Retinal pigment epithelial cell (primary cell): ENCODE data around the gene COG8.

Experiments used
- DNase-seq: peaks from one replicate; pipeline ENCODE4 v3.0.0-alpha.2; 2010; ENCODE audit warnings: low read depth
- H3K4me3 ChIP-seq: 2 replicates; pipeline ENCODE4 v1.5.1; 2011; ENCODE audit warnings: mild to moderate bottlenecking, low read length, control low read depth, moderate library complexity
- TF ChIP-seq, protein P1 (sequence below): conservative IDR thresholded peaks from 2 replicates; pipeline ENCODE4 v1.5.1; 2011; ENCODE audit warnings: low read depth, low read length, control low read depth, inconsistent platforms

The COG8 gene

DNA sequence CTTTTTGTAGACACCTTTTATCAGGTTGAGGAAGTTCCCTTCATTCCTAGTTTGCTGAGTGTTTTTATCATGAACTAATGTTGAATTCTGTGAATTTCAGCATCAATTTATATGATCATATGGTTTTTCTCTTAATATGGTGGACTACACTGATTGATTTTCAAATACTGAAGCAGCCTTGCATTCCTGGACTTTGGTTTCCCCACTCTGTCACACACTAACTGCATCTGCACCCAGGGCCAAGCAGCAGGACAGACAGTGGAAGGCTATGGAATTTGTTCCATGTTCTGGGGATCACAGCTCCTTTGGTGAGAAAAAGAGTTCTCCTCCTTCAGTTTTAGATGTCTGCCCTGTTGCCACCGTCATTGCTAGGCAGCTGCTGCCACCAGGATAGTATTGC, 38.7 kb upstream of the COG8 start:
- DNase-seq: no peak
- TF ChIP-seq, protein P1, sequence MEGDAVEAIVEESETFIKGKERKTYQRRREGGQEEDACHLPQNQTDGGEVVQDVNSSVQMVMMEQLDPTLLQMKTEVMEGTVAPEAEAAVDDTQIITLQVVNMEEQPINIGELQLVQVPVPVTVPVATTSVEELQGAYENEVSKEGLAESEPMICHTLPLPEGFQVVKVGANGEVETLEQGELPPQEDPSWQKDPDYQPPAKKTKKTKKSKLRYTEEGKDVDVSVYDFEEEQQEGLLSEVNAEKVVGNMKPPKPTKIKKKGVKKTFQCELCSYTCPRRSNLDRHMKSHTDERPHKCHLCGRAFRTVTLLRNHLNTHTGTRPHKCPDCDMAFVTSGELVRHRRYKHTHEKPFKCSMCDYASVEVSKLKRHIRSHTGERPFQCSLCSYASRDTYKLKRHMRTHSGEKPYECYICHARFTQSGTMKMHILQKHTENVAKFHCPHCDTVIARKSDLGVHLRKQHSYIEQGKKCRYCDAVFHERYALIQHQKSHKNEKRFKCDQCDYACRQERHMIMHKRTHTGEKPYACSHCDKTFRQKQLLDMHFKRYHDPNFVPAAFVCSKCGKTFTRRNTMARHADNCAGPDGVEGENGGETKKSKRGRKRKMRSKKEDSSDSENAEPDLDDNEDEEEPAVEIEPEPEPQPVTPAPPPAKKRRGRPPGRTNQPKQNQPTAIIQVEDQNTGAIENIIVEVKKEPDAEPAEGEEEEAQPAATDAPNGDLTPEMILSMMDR: no peak
- no peak overlapping the region for H3K4me3 ChIP-seq

DNA sequence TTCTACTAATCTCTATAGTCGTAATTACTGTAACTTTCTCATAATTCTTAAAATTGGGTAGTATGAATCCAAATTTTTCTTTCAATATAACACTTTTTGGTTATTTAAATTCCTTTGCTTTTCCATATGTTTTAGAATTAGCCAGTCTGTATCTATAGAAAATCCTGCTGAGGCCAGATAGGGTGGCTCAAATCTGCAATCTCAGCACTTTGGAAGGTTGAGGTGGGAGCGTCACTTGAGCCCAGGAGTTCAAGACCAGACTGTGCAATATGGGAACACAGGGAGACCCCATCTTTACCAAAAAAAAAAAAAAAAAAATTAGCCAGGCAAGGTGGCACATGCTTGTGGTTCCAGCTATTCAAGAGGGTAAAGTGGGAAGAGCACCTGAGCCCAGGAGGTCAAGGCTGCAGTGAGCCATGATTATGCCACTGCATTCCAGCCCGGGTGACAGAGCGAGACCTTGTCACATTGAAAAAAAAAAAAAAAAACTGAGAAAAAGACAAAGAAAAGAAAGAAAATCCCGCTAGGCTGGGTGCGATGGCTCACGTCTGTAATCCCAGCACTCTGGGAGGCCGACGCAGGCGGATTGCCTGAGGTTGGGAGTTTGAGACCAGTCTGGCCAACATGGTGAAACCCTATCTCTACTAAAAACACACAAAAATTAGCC, 37.2 kb upstream of the COG8 start:
- TF ChIP-seq, protein P1: no peak
- H3K4me3 ChIP-seq: no peak overlapping the region
- no peak for DNase-seq

DNA sequence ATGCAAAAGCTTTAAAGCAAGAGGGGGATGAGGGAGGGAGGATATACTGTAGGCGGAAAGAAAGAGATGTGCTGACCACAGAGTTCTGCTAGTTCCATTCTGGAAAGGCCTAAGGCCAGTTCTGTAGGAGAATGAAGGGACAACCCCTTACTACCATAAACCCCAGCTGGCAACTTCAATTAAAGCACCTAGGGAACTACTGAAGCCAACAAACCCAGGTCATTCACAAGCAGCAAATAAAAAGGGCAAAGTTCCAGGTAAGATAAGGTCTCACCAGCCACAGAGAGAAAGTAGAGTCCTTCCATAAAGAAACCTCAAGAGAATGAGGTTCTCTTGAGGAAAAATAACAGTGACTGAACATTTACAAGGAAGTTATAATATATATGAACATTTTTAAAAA, 33.7 kb upstream of the COG8 start:
- TF ChIP-seq, protein P1: no peak
- DNase-seq: no peak
- H3K4me3 ChIP-seq: no peak overlapping the region

DNA sequence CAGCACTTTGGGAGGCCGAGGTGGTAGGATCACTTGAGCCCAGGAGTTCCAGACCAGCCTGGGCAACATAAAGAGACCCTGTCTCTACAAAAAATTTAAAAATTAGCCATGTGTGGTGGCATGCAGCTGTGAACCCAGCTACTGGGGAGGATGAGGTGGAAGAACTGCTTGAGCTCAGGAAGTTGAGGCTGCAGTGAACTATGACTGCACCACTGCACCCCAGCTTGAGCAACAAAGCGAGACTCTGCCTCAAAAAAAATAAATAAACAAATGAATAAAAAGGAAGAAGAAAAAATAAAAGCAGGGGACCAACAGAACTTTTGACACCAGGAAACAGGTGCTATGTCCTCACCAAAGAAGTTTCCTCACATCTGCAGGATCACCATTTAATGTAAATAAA, 32.2 kb upstream of the COG8 start:
- no peak for DNase-seq
- no peak overlapping the region for H3K4me3 ChIP-seq
- TF ChIP-seq, protein P1: no peak

DNA sequence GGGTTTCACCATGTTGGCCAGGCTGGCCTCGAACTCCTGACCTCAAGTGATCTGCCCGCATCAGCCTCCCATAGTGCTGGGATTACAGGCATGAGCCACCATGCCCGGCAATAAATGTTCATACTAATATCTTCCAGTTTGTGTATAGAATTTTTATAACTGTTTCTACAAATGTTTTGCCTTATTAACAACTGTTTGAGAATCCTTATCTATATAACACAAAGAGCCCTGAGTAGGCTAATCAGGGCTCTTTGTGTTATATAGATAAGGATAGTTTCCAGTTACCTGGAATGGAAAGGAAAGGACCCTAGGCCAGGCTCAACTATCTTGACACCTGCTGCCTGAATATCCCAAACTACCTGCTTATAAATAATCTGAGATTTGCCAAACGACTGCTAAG, 29.5 kb upstream of the COG8 start:
- no peak overlapping the region for H3K4me3 ChIP-seq

DNA sequence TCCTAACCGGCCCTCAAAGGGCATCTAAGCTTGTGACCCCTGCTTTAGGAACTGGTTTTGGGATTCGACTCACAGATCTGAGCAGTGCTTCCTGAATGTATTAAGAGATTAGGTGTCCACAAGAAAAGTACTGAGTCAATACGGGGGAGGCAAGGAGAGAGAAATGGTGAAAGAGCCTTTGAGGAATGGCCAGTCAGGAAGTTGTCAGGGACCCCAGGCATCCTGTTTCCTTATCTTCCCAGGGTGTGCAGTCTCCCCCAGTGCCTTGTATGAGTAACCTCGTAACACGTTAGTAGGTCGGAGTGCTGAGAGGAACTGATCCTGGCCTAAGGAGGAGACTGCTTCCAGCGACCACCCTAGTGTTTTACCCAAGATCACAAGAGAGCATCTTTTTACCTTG, 28.6 kb upstream of the COG8 start:
- no peak overlapping the region for H3K4me3 ChIP-seq
- TF ChIP-seq, protein P1: no peak
- no peak for DNase-seq

More for the DNA sequence above, 29.5 kb upstream of the COG8 start:
- no peak for DNase-seq
- TF ChIP-seq, protein P1: no peak

DNA sequence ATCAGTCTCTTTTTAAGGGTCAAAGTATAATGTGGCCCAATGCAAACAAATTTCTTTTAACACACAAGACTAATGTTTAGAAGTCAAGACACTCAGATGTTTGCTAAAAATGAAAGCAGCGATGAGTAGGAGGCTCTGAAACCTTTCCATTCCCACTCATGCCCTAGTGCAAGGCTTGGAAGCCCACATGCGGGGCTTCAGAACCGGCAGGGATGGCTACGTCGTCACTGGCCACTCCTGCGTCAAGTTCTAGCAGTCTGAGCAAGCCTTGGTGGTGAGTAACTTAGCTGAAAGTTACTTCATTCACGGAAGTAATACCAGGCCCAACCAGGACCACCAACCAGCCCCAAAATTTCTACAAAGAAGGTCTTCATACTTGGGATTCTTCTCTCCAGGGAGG, 27.1 kb upstream of the COG8 start:
- no peak for DNase-seq
- TF ChIP-seq, protein P1: no peak
- H3K4me3 ChIP-seq: no peak overlapping the region
